K562 (cell line): Measurements from ENCODE around the gene FAM117A. TPM values are rescaled to one million over a fixed set of nuclear protein-coding genes. Genes with fewer than 3 reads are reported as not detected.

ENCODE experiments used
- ESRRB ChIP-seq: fragments of 250-450 bp; sonication (Bioruptor Pico); IDR thresholded peaks from 2 replicates; pipeline ENCODE4 v1.5.0; 2020; ENCODE audit warnings: mild to moderate bottlenecking, moderate library complexity, borderline replicate concordance
- HCFC1 ChIP-seq: IDR thresholded peaks from 2 replicates; pipeline ENCODE4 v1.6.1; 2012; ENCODE audit warnings: low read depth, low read length, improper control_type of control experiment
- IFI16 ChIP-seq: fragments of 250-450 bp; sonication (Bioruptor Pico); IDR thresholded peaks from 2 replicates; pipeline ENCODE4 v2.1.2; 2022; ENCODE audit warnings: mild to moderate bottlenecking, inconsistent platforms
- MXI1 ChIP-seq: IDR thresholded peaks from 2 replicates; pipeline ENCODE4 v1.6.1; 2011; ENCODE audit warnings: low read depth, mild to moderate bottlenecking, improper control_type of control experiment, low read length
- NFE2L1 ChIP-seq: fragments of 450-650 bp; IDR thresholded peaks from 2 replicates; pipeline ENCODE4 v1.6.1; 2016; ENCODE audit warnings: missing genetic modification characterization, low read depth, mild to moderate bottlenecking, missing compliant biosample characterization, moderate library complexity, borderline replicate concordance
- NR4A1 ChIP-seq, 2 experiments: fragments of 250-450 bp in 1 of 2; fragments of 450-650 bp in 1 of 2; sonication (Bioruptor Pico) in 1 of 2; IDR thresholded peaks; 2 replicates each; pipeline versions ENCODE4 v1.4.0 to v1.6.1; 2016 to 2020; ENCODE audit warnings: mild to moderate bottlenecking in 2 of 2, missing compliant biosample characterization in 1 of 2, missing genetic modification characterization in 1 of 2, moderate library complexity in 1 of 2
- POLR2AphosphoS2 ChIP-seq: IDR thresholded peaks from 2 replicates; pipeline ENCODE4 v1.6.1; 2012; ENCODE audit warnings: low read length, improper control_type of control experiment
- RREB1 ChIP-seq: fragments of 250-450 bp; sonication (Bioruptor Pico); IDR thresholded peaks from 2 replicates; pipeline ENCODE4 v1.4.0; 2020
- ZBTB7A ChIP-seq: IDR thresholded peaks from 2 replicates; pipeline ENCODE4 v1.6.1; 2011; ENCODE audit warnings: low read depth, mild to moderate bottlenecking, low read length, moderate library complexity, borderline replicate concordance; ENCODE audit not compliant: control insufficient read depth
- ZNF384 ChIP-seq: IDR thresholded peaks from 2 replicates; pipeline ENCODE4 v1.6.1; 2012; ENCODE audit warnings: low read depth, low read length, improper control_type of control experiment
- polyA plus RNA-seq, 8 experiments: library from polyadenylated mRNA; depleted of rRNA in 4 of 8; stranded (reverse) in 5 of 8; unstranded in 3 of 8; fragments of >200 nt; fragmentation: Nextera tagmentation in 2 of 8; fragmentation: Illumina TruSeq in 1 of 8; extraction: Ambion mirVana in 2 of 8; extraction: Trizol in 1 of 8; gene quantifications; 2 replicates each; pipeline versions ENCODE4 v1.2.1 to v1.2.3, GENCODE V29; 2011 to 2014; ENCODE audit warnings: inconsistent platforms in 1 of 8, missing spikeins in 1 of 8
- total RNA-seq, 7 experiments: library from RNA; depleted of rRNA in 6 of 7; stranded (reverse); fragments of >200 nt in 6 of 7; fragmentation: Illumina TruSeq in 2 of 7; extraction: Trizol in 2 of 7; gene quantifications; 2 replicates each; pipeline versions ENCODE4 v1.2.1 to v1.2.3, GENCODE V29; 2011 to 2021; ENCODE audit warnings: low replicate concordance in 1 of 7
- TF ChIP-seq, protein P1 (sequence below): fragments of 200-800 bp; sonication (Bioruptor generic); IDR thresholded peaks from 2 replicates; pipeline ENCODE4 v1.6.1; 2017; ENCODE audit warnings: missing genetic modification characterization, missing compliant biosample characterization
- TF ChIP-seq, protein P2 (sequence below): fragments of 200-800 bp; sonication (Bioruptor generic); IDR thresholded peaks from 2 replicates; pipeline ENCODE4 v1.6.1; 2016; ENCODE audit warnings: missing genetic modification characterization, missing compliant biosample characterization

Gene FAM117A
- total and polyA plus RNA-seq, 9 of the 15 experiments (the other 6 are each of a cell fraction or from before 2014, with no cell fraction given) = 3.1 to 79.7 (median 36.6) TPM

DNA sequence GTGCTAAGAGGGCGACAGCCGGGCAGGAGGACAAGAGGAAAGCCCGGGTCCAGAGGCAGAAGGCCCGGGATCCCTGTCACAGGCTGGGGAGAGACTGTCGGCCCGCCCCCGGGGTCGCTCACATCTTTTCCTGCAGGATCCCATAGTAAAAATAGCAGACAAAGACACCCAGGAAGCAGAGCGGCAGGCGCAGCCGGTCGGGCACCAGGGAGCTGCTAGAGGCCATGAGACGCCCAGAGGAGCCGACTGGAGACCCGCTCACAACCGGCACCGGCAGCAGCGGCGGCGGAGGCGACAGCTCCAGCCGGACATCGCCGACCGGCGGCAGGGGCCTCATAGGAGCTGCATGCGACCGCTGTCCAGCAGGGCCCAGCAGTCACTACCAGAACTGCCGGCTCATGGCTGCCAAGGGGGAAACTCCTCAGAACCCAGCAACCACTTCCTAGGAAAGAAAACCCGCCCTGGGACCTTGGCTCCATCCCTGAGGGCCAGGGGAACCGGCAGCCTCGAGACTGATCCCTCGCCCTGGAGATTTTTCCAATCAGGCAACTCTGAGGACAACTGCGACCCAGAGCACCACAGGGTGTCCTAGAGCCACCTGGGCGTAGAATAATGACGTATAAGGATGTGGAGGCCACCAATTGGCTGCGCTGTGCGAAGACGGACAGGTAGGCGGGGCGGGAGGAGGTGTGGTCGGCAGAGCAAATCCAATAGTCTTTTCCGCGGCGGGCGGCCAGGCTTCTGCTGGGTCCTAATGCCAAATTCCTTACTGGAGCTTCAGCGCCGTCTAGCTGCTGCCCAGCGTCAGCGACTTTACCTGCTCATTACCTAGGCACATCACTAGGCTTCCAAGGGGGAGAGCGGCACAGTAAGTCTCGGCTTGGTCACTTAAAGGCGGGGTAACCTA, 56.1 kb downstream of the FAM117A start, which contains the start of gene SLC35B1 (continued):
- TF ChIP-seq, protein P1, sequence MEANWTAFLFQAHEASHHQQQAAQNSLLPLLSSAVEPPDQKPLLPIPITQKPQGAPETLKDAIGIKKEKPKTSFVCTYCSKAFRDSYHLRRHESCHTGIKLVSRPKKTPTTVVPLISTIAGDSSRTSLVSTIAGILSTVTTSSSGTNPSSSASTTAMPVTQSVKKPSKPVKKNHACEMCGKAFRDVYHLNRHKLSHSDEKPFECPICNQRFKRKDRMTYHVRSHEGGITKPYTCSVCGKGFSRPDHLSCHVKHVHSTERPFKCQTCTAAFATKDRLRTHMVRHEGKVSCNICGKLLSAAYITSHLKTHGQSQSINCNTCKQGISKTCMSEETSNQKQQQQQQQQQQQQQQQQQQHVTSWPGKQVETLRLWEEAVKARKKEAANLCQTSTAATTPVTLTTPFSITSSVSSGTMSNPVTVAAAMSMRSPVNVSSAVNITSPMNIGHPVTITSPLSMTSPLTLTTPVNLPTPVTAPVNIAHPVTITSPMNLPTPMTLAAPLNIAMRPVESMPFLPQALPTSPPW = peak; percentile 53
- no peak for TF ChIP-seq ZNF384
- peak; percentile 74 for TF ChIP-seq HCFC1
- no peak for TF ChIP-seq RREB1
- peak; percentile 98; the same call in 1 of the 2 replicates for TF ChIP-seq POLR2AphosphoS2
- no peak for TF ChIP-seq IFI16 (CRISPR knock-in tag)
- no peak for TF ChIP-seq NR4A1 (CRISPR knock-in tag; IDR thresholded peaks at IDR 0.05)
- TF ChIP-seq NR4A1 (tag; IDR thresholded peaks at IDR 0.05) = no peak
- TF ChIP-seq ESRRB (CRISPR knock-in tag) = no peak; the same call in 1 of the 2 replicates
- peak; percentile 49; the same call in 1 of the 2 replicates for TF ChIP-seq ZBTB7A
- TF ChIP-seq NFE2L1 (tag) = no peak
- TF ChIP-seq MXI1 = 0 out of 2 replicates have a peak, but pooled peaks have one; percentile 14
- TF ChIP-seq, protein P2, sequence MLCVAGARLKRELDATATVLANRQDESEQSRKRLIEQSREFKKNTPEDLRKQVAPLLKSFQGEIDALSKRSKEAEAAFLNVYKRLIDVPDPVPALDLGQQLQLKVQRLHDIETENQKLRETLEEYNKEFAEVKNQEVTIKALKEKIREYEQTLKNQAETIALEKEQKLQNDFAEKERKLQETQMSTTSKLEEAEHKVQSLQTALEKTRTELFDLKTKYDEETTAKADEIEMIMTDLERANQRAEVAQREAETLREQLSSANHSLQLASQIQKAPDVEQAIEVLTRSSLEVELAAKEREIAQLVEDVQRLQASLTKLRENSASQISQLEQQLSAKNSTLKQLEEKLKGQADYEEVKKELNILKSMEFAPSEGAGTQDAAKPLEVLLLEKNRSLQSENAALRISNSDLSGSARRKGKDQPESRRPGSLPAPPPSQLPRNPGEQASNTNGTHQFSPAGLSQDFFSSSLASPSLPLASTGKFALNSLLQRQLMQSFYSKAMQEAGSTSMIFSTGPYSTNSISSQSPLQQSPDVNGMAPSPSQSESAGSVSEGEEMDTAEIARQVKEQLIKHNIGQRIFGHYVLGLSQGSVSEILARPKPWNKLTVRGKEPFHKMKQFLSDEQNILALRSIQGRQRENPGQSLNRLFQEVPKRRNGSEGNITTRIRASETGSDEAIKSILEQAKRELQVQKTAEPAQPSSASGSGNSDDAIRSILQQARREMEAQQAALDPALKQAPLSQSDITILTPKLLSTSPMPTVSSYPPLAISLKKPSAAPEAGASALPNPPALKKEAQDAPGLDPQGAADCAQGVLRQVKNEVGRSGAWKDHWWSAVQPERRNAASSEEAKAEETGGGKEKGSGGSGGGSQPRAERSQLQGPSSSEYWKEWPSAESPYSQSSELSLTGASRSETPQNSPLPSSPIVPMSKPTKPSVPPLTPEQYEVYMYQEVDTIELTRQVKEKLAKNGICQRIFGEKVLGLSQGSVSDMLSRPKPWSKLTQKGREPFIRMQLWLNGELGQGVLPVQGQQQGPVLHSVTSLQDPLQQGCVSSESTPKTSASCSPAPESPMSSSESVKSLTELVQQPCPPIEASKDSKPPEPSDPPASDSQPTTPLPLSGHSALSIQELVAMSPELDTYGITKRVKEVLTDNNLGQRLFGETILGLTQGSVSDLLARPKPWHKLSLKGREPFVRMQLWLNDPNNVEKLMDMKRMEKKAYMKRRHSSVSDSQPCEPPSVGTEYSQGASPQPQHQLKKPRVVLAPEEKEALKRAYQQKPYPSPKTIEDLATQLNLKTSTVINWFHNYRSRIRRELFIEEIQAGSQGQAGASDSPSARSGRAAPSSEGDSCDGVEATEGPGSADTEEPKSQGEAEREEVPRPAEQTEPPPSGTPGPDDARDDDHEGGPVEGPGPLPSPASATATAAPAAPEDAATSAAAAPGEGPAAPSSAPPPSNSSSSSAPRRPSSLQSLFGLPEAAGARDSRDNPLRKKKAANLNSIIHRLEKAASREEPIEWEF = no peak
